HG02571 (cell line): ENCODE measurements around the gene ICE1.

Source experiments
- ATAC-seq: cut with Tn5 transposase; IDR thresholded peaks from one replicate; pipeline ENCODE4 v1.9.1; 2021; ENCODE audit warnings: mild to moderate bottlenecking, moderate library complexity; ENCODE audit not compliant: unreplicated experiment

Gene ICE1

GRCh38 chr5:5532306-5533076 is 110.0 kb downstream of the ICE1 start:
- ATAC-seq: no peak

GRCh38 chr5:5533927-5534326 is 111.5 kb downstream of the ICE1 start:
- ATAC-seq: no peak

- ATAC-seq: no peak
These were observed 111.9 kb downstream of the ICE1 start for GRCh38 chr5:5534333-5534732.

DNA sequence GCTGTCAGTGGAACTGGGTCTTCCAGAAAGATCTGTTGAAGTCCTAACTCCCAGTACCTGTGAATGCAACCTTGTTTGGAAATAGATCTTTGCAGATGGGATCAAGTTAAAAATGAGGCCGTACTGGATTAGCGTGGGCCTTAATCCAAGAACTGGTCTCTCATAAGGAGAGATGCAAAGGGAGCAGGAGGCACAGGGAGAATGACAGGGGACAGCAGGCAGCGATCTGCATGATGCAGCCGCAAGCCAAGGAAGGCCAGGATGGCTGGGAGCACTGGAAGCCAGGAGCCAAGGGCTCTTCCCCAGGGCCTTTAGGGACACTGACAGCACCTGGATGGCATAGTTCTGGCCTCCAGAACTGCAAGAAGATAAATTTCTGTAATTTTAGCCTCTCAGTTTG is 114.4 kb downstream of the ICE1 start:
- no peak for ATAC-seq

GRCh38 chr5:5537426-5537825 is 114.9 kb downstream of the ICE1 start:
- no peak for ATAC-seq

DNA sequence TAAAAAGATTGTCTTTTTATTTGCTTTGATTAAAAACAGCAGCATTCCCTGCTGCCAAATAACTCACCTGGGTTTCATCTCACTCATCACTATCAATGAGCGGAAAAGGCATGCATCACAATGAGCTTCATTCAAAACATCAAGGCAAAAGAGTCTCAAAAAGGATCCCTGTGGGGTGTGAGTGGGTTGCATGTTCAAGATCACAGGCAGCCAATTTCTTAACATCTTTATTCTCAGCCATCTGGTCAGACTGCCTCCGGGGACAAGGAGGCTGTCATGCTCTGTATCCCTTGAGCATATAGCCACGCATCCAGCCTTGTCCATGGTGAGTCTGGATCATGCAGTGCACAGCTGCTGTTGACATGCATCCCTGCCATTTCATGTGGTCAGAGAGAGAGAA is 117.1 kb downstream of the ICE1 start:
- no peak for ATAC-seq
